Smooth muscle cell (in vitro differentiated cells): Measurements from ENCODE around the gene MYBBP1A. TPM values are rescaled to one million over a fixed set of nuclear protein-coding genes. Genes with fewer than 3 reads are reported as not detected.
A peak's percentile ranks its signal among the peaks of the same experiment; 100 is the strongest.

Experiments
- DNase-seq: peaks from one replicate; lab custom pipeline; 2025; ENCODE audit not compliant: unreplicated experiment; lab: John Stamatoyannopoulos, UW
- H2AFZ ChIP-seq: fragments of 200-600 bp; sonication (generic); 2 replicates; pipeline ENCODE4 v1.6.0; 2016; ENCODE audit warnings: antibody characterized with exemption, low read depth, mild to moderate bottlenecking
- H3F3A ChIP-seq: fragments of 200-600 bp; sonication (generic); 2 replicates; pipeline ENCODE4 v1.6.0; 2017; ENCODE audit warnings: antibody characterized with exemption, low read depth
- H3K27ac ChIP-seq: fragments of 200-600 bp; sonication (generic); 2 replicates; pipeline ENCODE4 v1.5.1; 2016; ENCODE audit warnings: low read depth, mild to moderate bottlenecking
- H3K27me3 ChIP-seq: fragments of 200-600 bp; sonication (generic); 2 replicates; pipeline ENCODE4 v1.6.1; 2016; ENCODE audit warnings: low read depth, mild to moderate bottlenecking
- H3K36me3 ChIP-seq: fragments of 200-600 bp; sonication (generic); 2 replicates; pipeline ENCODE4 v1.5.1; 2016; ENCODE audit warnings: low read depth
- H3K4me1 ChIP-seq: fragments of 200-600 bp; sonication (generic); 2 replicates; pipeline ENCODE4 v1.5.1; 2016; ENCODE audit warnings: low read depth
- H3K4me2 ChIP-seq: fragments of 200-600 bp; sonication (generic); 2 replicates; pipeline ENCODE4 v1.6.0; 2016; ENCODE audit warnings: mild to moderate bottlenecking
- H3K4me3 ChIP-seq: fragments of 200-600 bp; sonication (generic); 2 replicates; pipeline ENCODE4 v1.5.1; 2016; ENCODE audit warnings: mild to moderate bottlenecking
- H3K79me2 ChIP-seq: fragments of 200-600 bp; sonication (generic); 2 replicates; pipeline ENCODE4 v1.6.0; 2016; ENCODE audit warnings: low read depth, mild to moderate bottlenecking
- H3K9ac ChIP-seq: fragments of 200-600 bp; sonication (generic); 2 replicates; pipeline ENCODE4 v1.6.0; 2016; ENCODE audit warnings: low read depth
- H3K9me3 ChIP-seq: fragments of 200-600 bp; sonication (generic); replicated peaks from 2 replicates; pipeline ENCODE4 v1.5.1; 2016; ENCODE audit warnings: low read depth
- H4K20me1 ChIP-seq: fragments of 200-600 bp; sonication (generic); 2 replicates; pipeline ENCODE4 v1.6.0; 2016; ENCODE audit warnings: low read depth
- CTCF ChIP-seq: fragments of 200-600 bp; sonication (generic); IDR thresholded peaks from 2 replicates; pipeline ENCODE4 v1.5.1; 2017; ENCODE audit warnings: borderline replicate concordance, mild to moderate bottlenecking, antibody characterized with exemption; ENCODE audit not compliant: insufficient read depth, poor library complexity, severe bottlenecking
- WGBS: methylation state at CpG from one replicate; pipeline ENCODE4 v1.1.7; 2016; ENCODE audit warnings: low lambda C conversion rate; 5-methylcytosine and 5-hydroxymethylcytosine counted together
- polyA plus RNA-seq: library from polyadenylated mRNA; unstranded; fragments of >200 nt; fragmentation: Nextera tagmentation; extraction: Ambion mirVana; gene quantifications from 2 replicates; pipeline ENCODE4 v1.2.1, GENCODE V29; 2016
- total RNA-seq: library from RNA; depleted of rRNA; stranded (reverse); fragments of >200 nt; gene quantifications from 2 replicates; pipeline ENCODE4 v1.2.3, GENCODE V29; 2014

MYBBP1A gene
- total and polyA plus RNA-seq, 2 experiments from 2014 or later: 18.1 to 33.5 TPM

GRCh38 chr17:4588898-4589625, 33.9 kb upstream of the MYBBP1A start:
- no peak for TF ChIP-seq CTCF
- Histone ChIP-seq H3K9ac (no peak overlapping the region), H3K36me3 (no peaks in the 10 kb centered on the region), H3K79me2 (peaks cover 22% of the 10 kb centered on the region), H2AFZ (no peak overlapping the region), H3K27me3 (no peaks in the 10 kb centered on the region), H3K27ac (no peak overlapping the region), H3K4me1 (peaks cover 6% of the 10 kb centered on the region), H3K9me3 (no peaks in the 10 kb centered on the region), H3K4me2 (no peak overlapping the region), H3F3A (peaks cover 4% of the 10 kb centered on the region), H4K20me1 (no peaks in the 10 kb centered on the region), H3K4me3 (no peak overlapping the region)
- 74% methylated on average over 22 of the region's 22 CpGs for WGBS
- no peak for DNase-seq

- Histone ChIP-seq H3F3A (peaks cover 4% of the 10 kb centered on the region), H2AFZ (no peak overlapping the region), H3K9ac (no peak overlapping the region), H3K36me3 (no peaks in the 10 kb centered on the region), H3K4me1 (peaks cover 6% of the 10 kb centered on the region), H4K20me1 (no peaks in the 10 kb centered on the region), H3K4me2 (peak overlapping the region; percentile 62), H3K4me3 (no peak overlapping the region), H3K27me3 (no peaks in the 10 kb centered on the region), H3K27ac (peak overlapping the region; percentile 22), H3K79me2 (peaks cover 23% of the 10 kb centered on the region), H3K9me3 (no peaks in the 10 kb centered on the region)
- 59% methylated on average over 11 of the region's 11 CpGs for WGBS
- TF ChIP-seq CTCF: no peak
- no peak for DNase-seq
Observed at GRCh38 chr17:4588391-4588790, 33.2 kb upstream of the MYBBP1A start.

GRCh38 chr17:4587803-4588202, 32.6 kb upstream of the MYBBP1A start:
- TF ChIP-seq CTCF: no peak
- no peaks in the 10 kb centered on the region for H3K27me3 ChIP-seq
- no peak overlapping the region for H3K4me3 ChIP-seq

GRCh38 chr17:4587195-4587594, 32.0 kb upstream of the MYBBP1A start:
- Histone ChIP-seq H3F3A (peaks cover 11% of the 10 kb centered on the region), H3K9me3 (no peaks in the 10 kb centered on the region), H3K4me2 (peak overlapping the region; percentile 62), H3K4me3 (no peak overlapping the region), H3K36me3 (no peaks in the 10 kb centered on the region), H3K27me3 (no peaks in the 10 kb centered on the region), H4K20me1 (no peaks in the 10 kb centered on the region), H3K9ac (no peak overlapping the region), H3K79me2 (peaks cover 20% of the 10 kb centered on the region), H3K4me1 (peaks cover 6% of the 10 kb centered on the region), H2AFZ (no peak overlapping the region), H3K27ac (peak overlapping the region; percentile 22)
- DNase-seq: no peak
- no peak for TF ChIP-seq CTCF
- 84% methylated on average over 7 of the region's 7 CpGs for WGBS

More at GRCh38 chr17:4587803-4588202, 32.6 kb upstream of the MYBBP1A start:
- Histone ChIP-seq H3K4me2 (peak overlapping the region; percentile 62), H3K9me3 (no peaks in the 10 kb centered on the region), H4K20me1 (no peaks in the 10 kb centered on the region), H3F3A (peaks cover 10% of the 10 kb centered on the region), H3K9ac (no peak overlapping the region), H3K27ac (peak overlapping the region; percentile 22), H3K79me2 (peaks cover 23% of the 10 kb centered on the region), H2AFZ (peak overlapping the region; percentile 37), H3K36me3 (no peaks in the 10 kb centered on the region), H3K4me1 (peaks cover 6% of the 10 kb centered on the region)
- no peak for DNase-seq
- WGBS: 5% methylated on average over 9 of the region's 9 CpGs
